Panc1 (cell line): ENCODE results near the gene METTL21C.

Experiments used
- CTCF ChIP-seq: fragments of 450-650 bp; IDR thresholded peaks from 2 replicates; pipeline ENCODE4 v1.5.1; 2017; ENCODE audit warnings: mild to moderate bottlenecking
- POLR2AphosphoS5 ChIP-seq: IDR thresholded peaks from 2 replicates; pipeline ENCODE4 v1.6.1; 2012; ENCODE audit warnings: mild to moderate bottlenecking, low read depth, low read length, moderate library complexity
- REST ChIP-seq, 2 experiments: IDR thresholded peaks; 2 replicates each; pipeline ENCODE4 v1.6.1; 2011 to 2012; ENCODE audit warnings: low read depth in 2 of 2, control low read depth in 1 of 2, low read length in 1 of 2, mild to moderate bottlenecking in 1 of 2, moderate library complexity in 1 of 2; ENCODE audit not compliant: insufficient read depth in 1 of 2
- SIN3A ChIP-seq: IDR thresholded peaks from 2 replicates; pipeline ENCODE4 v1.6.1; 2012; ENCODE audit warnings: low read depth, mild to moderate bottlenecking, low read length, moderate library complexity, borderline replicate concordance; ENCODE audit not compliant: insufficient read depth

GRCh38 chr13:102694937-102695336 is at the start of gene METTL21C:
- no peak for TF ChIP-seq CTCF
- no peak for TF ChIP-seq POLR2AphosphoS5
- no peak for TF ChIP-seq SIN3A
- TF ChIP-seq REST (IDR thresholded peaks at IDR 0.05; ENCODE audit: insufficient read depth in 1 of 2, low read depth in 2 of 2, low read length in 1 of 2) = no peak
